HepG2 (cell line): ENCODE data around the gene KIAA0319L. TPM values are rescaled to one million over a fixed set of nuclear protein-coding genes. Genes with fewer than 3 reads are reported as not detected.

ENCODE experiments used
- ATF2 ChIP-seq: sonication (generic); formaldehyde crosslinking; IDR thresholded peaks from 2 replicates; pipeline ENCODE4 v1.4.0; 2020; ENCODE audit warnings: missing genetic modification reagents
- CCDC6 ChIP-seq: sonication (generic); formaldehyde crosslinking; IDR thresholded peaks from 2 replicates; pipeline ENCODE4 v1.8.1; 2022; ENCODE audit warnings: mild to moderate bottlenecking, missing genetic modification reagents, moderate library complexity
- GZF1 ChIP-seq: sonication (generic); formaldehyde crosslinking; IDR thresholded peaks from 2 replicates; pipeline ENCODE4 v1.5.1; 2020; ENCODE audit warnings: mild to moderate bottlenecking, missing genetic modification reagents
- KLF12 ChIP-seq: sonication (generic); formaldehyde crosslinking; IDR thresholded peaks from 2 replicates; pipeline ENCODE4 v1.4.0; 2020; ENCODE audit warnings: missing genetic modification reagents, borderline replicate concordance
- PAF1 ChIP-seq: IDR thresholded peaks from 2 replicates; pipeline ENCODE4 v1.6.1; 2016; ENCODE audit warnings: missing genetic modification reagents, missing compliant biosample characterization
- PLSCR1 ChIP-seq: sonication (generic); formaldehyde crosslinking; IDR thresholded peaks from 2 replicates; pipeline ENCODE4 v1.5.0; 2020; ENCODE audit warnings: missing genetic modification reagents, mild to moderate bottlenecking, borderline replicate concordance
- SRSF9 ChIP-seq: fragments of 200-400 bp; formaldehyde crosslinking; IDR thresholded peaks from 2 replicates; pipeline ENCODE4 v1.6.1; 2018; ENCODE audit warnings: borderline replicate concordance, mild to moderate bottlenecking, low read depth, low read length; ENCODE audit not compliant: insufficient read depth, poor library complexity, severe bottlenecking
- SYNCRIP ChIP-seq: fragments of 200-400 bp; formaldehyde crosslinking; IDR thresholded peaks from 2 replicates; pipeline ENCODE4 v1.6.1; 2018; ENCODE audit warnings: mild to moderate bottlenecking, low read depth, low read length; ENCODE audit not compliant: insufficient read depth
- TEAD2 ChIP-seq: sonication (generic); formaldehyde crosslinking; IDR thresholded peaks from 2 replicates; pipeline ENCODE4 v1.9.0; 2021; ENCODE audit warnings: missing genetic modification reagents
- TMF1 ChIP-seq: sonication (generic); formaldehyde crosslinking; IDR thresholded peaks from 2 replicates; pipeline ENCODE4 v1.8.1; 2022; ENCODE audit warnings: low read depth, missing genetic modification reagents
- YEATS2 ChIP-seq: sonication (generic); formaldehyde crosslinking; IDR thresholded peaks from 2 replicates; pipeline ENCODE4 v1.4.0; 2020; ENCODE audit warnings: missing genetic modification reagents, borderline replicate concordance
- ZMYM4 ChIP-seq: sonication (generic); formaldehyde crosslinking; IDR thresholded peaks from 2 replicates; pipeline ENCODE4 v1.8.1; 2023; ENCODE audit warnings: mild to moderate bottlenecking, missing genetic modification reagents
- ZNF12 ChIP-seq: sonication (generic); formaldehyde crosslinking; IDR thresholded peaks from 2 replicates; pipeline ENCODE4 v1.5.0; 2020; ENCODE audit warnings: missing genetic modification reagents
- ZNF354B ChIP-seq: sonication (generic); formaldehyde crosslinking; IDR thresholded peaks from 2 replicates; pipeline ENCODE4 v1.8.0; 2022; ENCODE audit warnings: mild to moderate bottlenecking, missing genetic modification reagents
- ZNF414 ChIP-seq: sonication (generic); formaldehyde crosslinking; IDR thresholded peaks from 2 replicates; pipeline ENCODE4 v1.5.0; 2020; ENCODE audit warnings: missing genetic modification reagents
- ZNF550 ChIP-seq: sonication (generic); formaldehyde crosslinking; IDR thresholded peaks from 2 replicates; pipeline ENCODE4 v1.4.0; 2020; ENCODE audit warnings: mild to moderate bottlenecking, missing genetic modification reagents, borderline replicate concordance
- ZNF552 ChIP-seq: sonication (generic); formaldehyde crosslinking; IDR thresholded peaks from 2 replicates; pipeline ENCODE4 v1.9.0; 2022; ENCODE audit warnings: missing genetic modification reagents, mild to moderate bottlenecking, borderline replicate concordance
- ZNF761 ChIP-seq: sonication (generic); formaldehyde crosslinking; conservative IDR thresholded peaks from 2 replicates; pipeline ENCODE4 v1.4.0; 2020; ENCODE audit warnings: mild to moderate bottlenecking, missing genetic modification reagents
- polyA plus RNA-seq, 8 experiments: library from polyadenylated mRNA; depleted of rRNA in 3 of 8; stranded (reverse) in 7 of 8; unstranded in 1 of 8; fragments of >200 nt; fragmentation: Illumina TruSeq in 4 of 8; extraction: Trizol in 4 of 8; gene quantifications; 2 replicates each; pipeline versions ENCODE4 v1.2.1 to v1.2.3, GENCODE V29; 2011 to 2016; ENCODE audit warnings: low read depth in 4 of 8, missing spikeins in 1 of 8, mixed read lengths in 1 of 8; ENCODE audit not compliant: insufficient read depth in 1 of 8
- total RNA-seq, 5 experiments: library from RNA; depleted of rRNA; stranded (reverse); fragments of >200 nt; fragmentation: Illumina TruSeq; extraction: Trizol; gene quantifications; 2 replicates each; pipeline ENCODE4 v1.2.3, GENCODE V29; 2016; ENCODE audit warnings: low read depth in 1 of 5
- TF ChIP-seq, protein P1 (sequence below): sonication (generic); formaldehyde crosslinking; IDR thresholded peaks from 2 replicates; pipeline ENCODE4 v1.8.0; 2022; ENCODE audit warnings: mild to moderate bottlenecking, missing genetic modification reagents; ENCODE audit not compliant: insufficient replicate concordance
- TF ChIP-seq, protein P2 (sequence below): sonication (generic); formaldehyde crosslinking; IDR thresholded peaks from 2 replicates; pipeline ENCODE4 v1.4.0; 2020; ENCODE audit warnings: missing genetic modification reagents
- TF ChIP-seq, protein P3 (sequence below): sonication (generic); formaldehyde crosslinking; IDR thresholded peaks from 2 replicates; pipeline ENCODE4 v1.8.0; 2022; ENCODE audit warnings: missing genetic modification reagents, mild to moderate bottlenecking, moderate library complexity, borderline replicate concordance

Gene KIAA0319L
- total and polyA plus RNA-seq, 2 of the 13 experiments (the other 11 are each of a cell fraction or from before 2014, with no cell fraction given) = 33.4 to 82.6 TPM

DNA sequence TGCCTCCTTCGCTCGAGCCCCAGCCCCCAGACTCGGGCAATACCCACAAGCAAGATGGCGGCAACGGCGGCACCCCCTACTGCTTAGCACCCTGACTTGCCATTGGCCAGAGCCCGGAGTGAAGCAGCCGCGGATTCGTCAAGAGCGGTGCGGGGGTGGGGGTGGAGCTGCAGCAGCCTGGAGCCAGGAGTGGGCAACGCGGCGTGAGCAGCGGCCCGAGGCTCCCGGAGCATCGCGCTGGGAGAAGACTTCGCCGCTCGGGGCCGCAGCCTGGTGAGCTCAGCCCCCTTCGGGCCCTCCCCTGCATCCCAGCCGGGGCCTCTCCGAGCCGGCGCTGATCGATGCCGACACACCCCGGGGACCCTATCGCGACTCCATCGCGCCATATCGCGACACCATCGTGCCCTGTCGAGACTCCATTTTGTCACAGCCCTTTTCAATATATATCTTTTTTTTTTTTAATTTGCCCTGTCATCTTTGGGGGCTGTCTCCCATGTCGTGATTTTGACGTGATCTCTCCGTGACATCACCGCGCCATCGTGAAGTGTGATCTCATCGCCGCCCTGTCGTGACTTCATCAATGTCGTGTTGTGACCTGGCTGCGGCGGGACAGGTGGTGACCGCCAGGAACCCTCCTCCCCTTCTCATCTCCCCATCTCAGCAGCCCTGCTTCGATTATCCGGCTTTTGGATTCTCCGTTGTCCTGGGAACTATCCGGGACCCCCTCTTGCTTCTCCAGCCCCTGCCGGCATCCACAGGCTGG lies 589 bp upstream of the KIAA0319L start, which contains the start of gene NCDN (continued):
- no peak for TF ChIP-seq SRSF9
- TF ChIP-seq PAF1 (CRISPR knock-in tag) = no peak
- TF ChIP-seq, protein P1, sequence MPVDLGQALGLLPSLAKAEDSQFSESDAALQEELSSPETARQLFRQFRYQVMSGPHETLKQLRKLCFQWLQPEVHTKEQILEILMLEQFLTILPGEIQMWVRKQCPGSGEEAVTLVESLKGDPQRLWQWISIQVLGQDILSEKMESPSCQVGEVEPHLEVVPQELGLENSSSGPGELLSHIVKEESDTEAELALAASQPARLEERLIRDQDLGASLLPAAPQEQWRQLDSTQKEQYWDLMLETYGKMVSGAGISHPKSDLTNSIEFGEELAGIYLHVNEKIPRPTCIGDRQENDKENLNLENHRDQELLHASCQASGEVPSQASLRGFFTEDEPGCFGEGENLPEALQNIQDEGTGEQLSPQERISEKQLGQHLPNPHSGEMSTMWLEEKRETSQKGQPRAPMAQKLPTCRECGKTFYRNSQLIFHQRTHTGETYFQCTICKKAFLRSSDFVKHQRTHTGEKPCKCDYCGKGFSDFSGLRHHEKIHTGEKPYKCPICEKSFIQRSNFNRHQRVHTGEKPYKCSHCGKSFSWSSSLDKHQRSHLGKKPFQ (CRISPR knock-in tag) = no peak
- TF ChIP-seq CCDC6 = peak; percentile 56
- no peak for TF ChIP-seq PLSCR1 (CRISPR knock-in tag)
- no peak for TF ChIP-seq TEAD2
- TF ChIP-seq GZF1 (CRISPR knock-in tag) = no peak
- peak; percentile 82; the same call in 1 of the 2 replicates for TF ChIP-seq YEATS2 (CRISPR knock-in tag)
- no peak; the same call in none of the 2 replicates for TF ChIP-seq ZNF761
- no peak for TF ChIP-seq SYNCRIP
- TF ChIP-seq, protein P2, sequence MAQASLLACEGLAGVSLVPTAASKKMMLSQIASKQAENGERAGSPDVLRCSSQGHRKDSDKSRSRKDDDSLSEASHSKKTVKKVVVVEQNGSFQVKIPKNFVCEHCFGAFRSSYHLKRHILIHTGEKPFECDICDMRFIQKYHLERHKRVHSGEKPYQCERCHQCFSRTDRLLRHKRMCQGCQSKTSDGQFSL (CRISPR knock-in tag) = peak; percentile 61; the same call in 1 of the 2 replicates
- no peak for TF ChIP-seq ZNF12 (CRISPR knock-in tag)
- no peak; the same call in 1 of the 2 replicates for TF ChIP-seq ZMYM4 (CRISPR knock-in tag)
- TF ChIP-seq ZNF414 (CRISPR knock-in tag) = 0 out of 2 replicates have a peak, but pooled peaks have one; percentile 19
- TF ChIP-seq KLF12 (CRISPR knock-in tag) = peak; percentile 52; the same call in 1 of the 2 replicates
- TF ChIP-seq ZNF550 (CRISPR knock-in tag) = no peak
- TF ChIP-seq ZNF552 = no peak
- TF ChIP-seq TMF1 (CRISPR knock-in tag) = peak; percentile 21; the same call in 1 of the 2 replicates
- TF ChIP-seq ATF2 (CRISPR knock-in tag) = no peak
- TF ChIP-seq, protein P3, sequence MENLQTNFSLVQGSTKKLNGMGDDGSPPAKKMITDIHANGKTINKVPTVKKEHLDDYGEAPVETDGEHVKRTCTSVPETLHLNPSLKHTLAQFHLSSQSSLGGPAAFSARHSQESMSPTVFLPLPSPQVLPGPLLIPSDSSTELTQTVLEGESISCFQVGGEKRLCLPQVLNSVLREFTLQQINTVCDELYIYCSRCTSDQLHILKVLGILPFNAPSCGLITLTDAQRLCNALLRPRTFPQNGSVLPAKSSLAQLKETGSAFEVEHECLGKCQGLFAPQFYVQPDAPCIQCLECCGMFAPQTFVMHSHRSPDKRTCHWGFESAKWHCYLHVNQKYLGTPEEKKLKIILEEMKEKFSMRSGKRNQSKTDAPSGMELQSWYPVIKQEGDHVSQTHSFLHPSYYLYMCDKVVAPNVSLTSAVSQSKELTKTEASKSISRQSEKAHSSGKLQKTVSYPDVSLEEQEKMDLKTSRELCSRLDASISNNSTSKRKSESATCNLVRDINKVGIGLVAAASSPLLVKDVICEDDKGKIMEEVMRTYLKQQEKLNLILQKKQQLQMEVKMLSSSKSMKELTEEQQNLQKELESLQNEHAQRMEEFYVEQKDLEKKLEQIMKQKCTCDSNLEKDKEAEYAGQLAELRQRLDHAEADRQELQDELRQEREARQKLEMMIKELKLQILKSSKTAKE (CRISPR knock-in tag) = peak; percentile 39; the same call in 1 of the 2 replicates
- TF ChIP-seq ZNF354B (CRISPR knock-in tag) = no peak
